ENCODE results near the gene KDM4C. TPM values are rescaled to one million over a fixed set of nuclear protein-coding genes. Genes with fewer than 3 reads are reported as not detected.

KDM4C gene
- total RNA-seq, 1 experiment from 2014 or later, result 16.8 TPM

DNA sequence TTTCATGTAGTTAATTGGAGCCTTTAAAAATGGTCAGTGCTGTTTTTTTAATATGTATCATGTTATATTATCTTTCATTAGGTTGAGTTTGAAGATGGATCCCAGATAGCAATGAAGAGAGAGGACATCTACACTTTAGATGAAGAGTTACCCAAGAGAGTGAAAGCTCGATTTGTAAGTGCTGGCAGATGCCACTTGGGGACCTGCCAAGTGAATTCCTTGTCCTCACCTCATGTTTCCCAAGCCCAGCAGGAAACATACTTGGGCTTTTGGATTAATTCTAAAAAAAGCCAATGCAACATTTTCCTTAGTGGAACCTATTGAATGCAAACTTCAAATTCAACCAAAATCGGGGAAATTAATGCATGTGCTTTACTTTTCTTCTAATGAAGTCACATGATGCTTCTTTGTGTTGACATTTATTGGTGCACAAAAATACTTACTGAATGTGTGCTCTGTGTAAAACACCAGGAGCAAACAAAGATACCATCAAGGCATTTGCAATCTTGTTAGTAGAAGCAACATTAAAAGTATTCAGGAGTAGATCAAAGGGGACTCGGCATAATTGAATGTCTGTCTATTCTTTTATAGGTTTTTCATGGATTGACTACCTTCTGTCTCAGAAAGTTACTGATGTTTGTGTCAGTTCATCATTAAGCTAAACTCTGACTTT lies 412.1 kb downstream of the KDM4C start:
- Histone ChIP-seq H3K36me3 (ENCODE audit: control insufficient read depth in 1 of 2, insufficient read depth in 2 of 2, low read length in 2 of 2) (no peaks in the 10 kb centered on the region), H3K4me1 (ENCODE audit: control insufficient read depth in 1 of 2, insufficient read depth in 2 of 2, low read length in 2 of 2) (no peaks in the 10 kb centered on the region), H3K9ac (ENCODE audit: low read length) (no peak overlapping the region), H3K27me3 (ENCODE audit: insufficient read depth, low read length) (no peaks in the 10 kb centered on the region), H3K9me3 (ENCODE audit: control insufficient read depth in 1 of 2, insufficient read depth in 1 of 2, low read depth in 1 of 2, low read length in 2 of 2) (no peaks in the 10 kb centered on the region), H4K20me1 (ENCODE audit: insufficient read depth) (no peaks in the 10 kb centered on the region), H3K4me3 (replicated peaks in 1 of 2; ENCODE audit: low read depth in 1 of 2, low read length in 2 of 2) (no peak overlapping the region), H2AFZ (ENCODE audit: low read depth, low read length, poor library complexity, severe bottlenecking) (no peak overlapping the region), H3K27ac (ENCODE audit: low read depth, low read length) (no peak overlapping the region), H3K9me2 (ENCODE audit: insufficient read depth) (no peaks in the 10 kb centered on the region), H3K79me2 (ENCODE audit: insufficient read depth, low read length) (no peaks in the 10 kb centered on the region), H3K4me2 (ENCODE audit: low read length) (no peak overlapping the region)
- ChIA-PET POLR2A (no interaction called here), CTCF (no interaction called here), RAD21 (ENCODE audit: low non-redundant PET in 1 of 2, low total read pairs in 2 of 2, uncharacterized antibody in 2 of 2, unreplicated experiment in 2 of 2) (no interaction called here)
- TF ChIP-seq TCF7L2 (IDR thresholded peaks at IDR 0.05; ENCODE audit: borderline replicate concordance, extremely low read depth, insufficient read depth, insufficient read length), result no peak
- no peak for TF ChIP-seq POLR2A (IDR thresholded peaks at IDR 0.05; ENCODE audit: borderline replicate concordance, extremely low read depth, insufficient read depth, insufficient read length)
- TF ChIP-seq JUND (IDR thresholded peaks at IDR 0.05), result no peak
- TF ChIP-seq, protein P1, sequence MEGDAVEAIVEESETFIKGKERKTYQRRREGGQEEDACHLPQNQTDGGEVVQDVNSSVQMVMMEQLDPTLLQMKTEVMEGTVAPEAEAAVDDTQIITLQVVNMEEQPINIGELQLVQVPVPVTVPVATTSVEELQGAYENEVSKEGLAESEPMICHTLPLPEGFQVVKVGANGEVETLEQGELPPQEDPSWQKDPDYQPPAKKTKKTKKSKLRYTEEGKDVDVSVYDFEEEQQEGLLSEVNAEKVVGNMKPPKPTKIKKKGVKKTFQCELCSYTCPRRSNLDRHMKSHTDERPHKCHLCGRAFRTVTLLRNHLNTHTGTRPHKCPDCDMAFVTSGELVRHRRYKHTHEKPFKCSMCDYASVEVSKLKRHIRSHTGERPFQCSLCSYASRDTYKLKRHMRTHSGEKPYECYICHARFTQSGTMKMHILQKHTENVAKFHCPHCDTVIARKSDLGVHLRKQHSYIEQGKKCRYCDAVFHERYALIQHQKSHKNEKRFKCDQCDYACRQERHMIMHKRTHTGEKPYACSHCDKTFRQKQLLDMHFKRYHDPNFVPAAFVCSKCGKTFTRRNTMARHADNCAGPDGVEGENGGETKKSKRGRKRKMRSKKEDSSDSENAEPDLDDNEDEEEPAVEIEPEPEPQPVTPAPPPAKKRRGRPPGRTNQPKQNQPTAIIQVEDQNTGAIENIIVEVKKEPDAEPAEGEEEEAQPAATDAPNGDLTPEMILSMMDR (IDR thresholded peaks at IDR 0.05 in 2 of 3, conservative IDR thresholded peaks at IDR 0.05 in 1 of 3; ENCODE audit: borderline replicate concordance in 1 of 3, insufficient read depth in 1 of 3, low read depth in 2 of 3, low read length in 2 of 3), result no peak
- no peak for TF ChIP-seq ELF1 (IDR thresholded peaks at IDR 0.05; ENCODE audit: borderline replicate concordance, low read depth)
- TF ChIP-seq FOSL1 (IDR thresholded peaks at IDR 0.05; ENCODE audit: low read depth), result no peak
- no peak for TF ChIP-seq EZH2 (IDR thresholded peaks at IDR 0.05)
- no peak for TF ChIP-seq RAD21 (IDR thresholded peaks at IDR 0.05; ENCODE audit: low read depth)
- TF ChIP-seq ZFX (IDR thresholded peaks at IDR 0.05), result no peak
- BruUV-seq (replicated peaks), result no TSS peak
- no peak for ATAC-seq
- intact Hi-C loops (cut with micrococcal nuclease), result loop anchor here (10.0 kb wide), 2 partner anchors 65 to 345 kb away; no protein-coding TSS in a partner anchor
- DNase-seq (ENCODE audit: low read depth, low spot score), result no peak
